ENCODE measurements around the gene AHI1.

AHI1 gene

DNA sequence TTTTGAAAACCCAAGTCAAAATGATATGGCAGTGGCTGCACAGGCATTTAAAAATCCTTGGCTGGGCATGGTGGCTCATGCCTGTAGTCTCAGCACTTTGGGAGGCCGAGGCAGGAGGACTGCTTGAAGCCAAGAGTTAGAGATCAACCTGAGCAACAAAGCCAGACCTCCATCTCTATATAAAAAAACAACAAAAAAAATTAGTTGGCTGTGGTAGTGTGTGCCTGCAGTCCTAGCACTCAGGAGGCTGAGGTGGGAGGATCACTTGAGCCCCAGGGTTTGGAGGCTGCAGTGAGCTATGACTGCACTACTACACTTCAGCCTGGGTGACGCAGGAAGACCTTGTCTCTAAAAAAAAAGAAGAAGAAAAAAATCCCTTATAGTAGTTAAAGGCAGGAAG, 173.6 kb downstream of the AHI1 start:
- H3K27ac ChIP-seq (ENCODE audit: low read depth in 2 of 2, low read length in 2 of 2): no peak overlapping the region
- H3K4me3 ChIP-seq (ENCODE audit: low read length in 2 of 2): no peak overlapping the region
- H3K27me3 ChIP-seq (ENCODE audit: control insufficient read depth in 2 of 2, insufficient read depth in 2 of 2, low read length in 2 of 2): no peaks in the 10 kb centered on the region
- peaks cover 0 to 3% of the 10 kb centered on the region in 2 donors for H3K4me1 ChIP-seq (ENCODE audit: control insufficient read depth in 2 of 2, insufficient read depth in 2 of 2, low read length in 2 of 2)
- H3K9me3 ChIP-seq (ENCODE audit: control insufficient read depth in 2 of 2, low read length in 2 of 2): no peaks in the 10 kb centered on the region
- H3K9ac ChIP-seq (ENCODE audit: low read depth in 1 of 2, low read length in 2 of 2): no peak overlapping the region
- H3K36me3 ChIP-seq (ENCODE audit: control insufficient read depth in 2 of 2, insufficient read depth in 2 of 2, low read length in 2 of 2): no peaks in the 10 kb centered on the region

DNA sequence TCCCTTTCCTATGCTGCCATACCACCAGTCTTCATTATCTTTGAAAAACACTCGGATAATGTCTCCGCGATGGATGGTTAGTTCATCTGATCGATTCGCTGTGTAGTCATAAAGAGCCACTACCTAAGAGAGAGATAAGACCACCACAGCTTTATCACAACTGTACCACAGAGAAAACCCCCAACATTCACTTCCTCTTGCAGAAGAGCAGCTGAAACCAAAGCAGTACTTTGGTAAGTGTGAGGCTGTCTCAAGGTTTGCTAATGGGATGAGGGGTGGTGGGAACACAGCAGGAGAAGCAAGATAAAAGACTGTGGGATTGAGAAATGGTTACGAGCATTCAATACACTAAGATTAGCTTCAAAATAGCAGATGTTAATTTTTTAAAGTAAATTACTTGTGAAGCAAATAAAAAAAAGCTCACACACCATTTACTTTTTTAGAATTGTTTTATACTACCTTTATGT, 174.3 kb downstream of the AHI1 start:
- Histone ChIP-seq H3K36me3 (ENCODE audit: control insufficient read depth in 2 of 2, insufficient read depth in 2 of 2, low read length in 2 of 2) (no peaks in the 10 kb centered on the region), H3K9me3 (ENCODE audit: control insufficient read depth in 2 of 2, low read length in 2 of 2) (no peaks in the 10 kb centered on the region), H3K27ac (ENCODE audit: low read depth in 2 of 2, low read length in 2 of 2) (no peak overlapping the region), H3K9ac (ENCODE audit: low read depth in 1 of 2, low read length in 2 of 2) (no peak overlapping the region), H3K4me1 (ENCODE audit: control insufficient read depth in 2 of 2, insufficient read depth in 2 of 2, low read length in 2 of 2) (peaks cover 0 to 3% of the 10 kb centered on the region in 2 donors), H3K4me3 (ENCODE audit: low read length in 2 of 2) (no peak overlapping the region), H3K27me3 (ENCODE audit: control insufficient read depth in 2 of 2, insufficient read depth in 2 of 2, low read length in 2 of 2) (no peaks in the 10 kb centered on the region)

DNA sequence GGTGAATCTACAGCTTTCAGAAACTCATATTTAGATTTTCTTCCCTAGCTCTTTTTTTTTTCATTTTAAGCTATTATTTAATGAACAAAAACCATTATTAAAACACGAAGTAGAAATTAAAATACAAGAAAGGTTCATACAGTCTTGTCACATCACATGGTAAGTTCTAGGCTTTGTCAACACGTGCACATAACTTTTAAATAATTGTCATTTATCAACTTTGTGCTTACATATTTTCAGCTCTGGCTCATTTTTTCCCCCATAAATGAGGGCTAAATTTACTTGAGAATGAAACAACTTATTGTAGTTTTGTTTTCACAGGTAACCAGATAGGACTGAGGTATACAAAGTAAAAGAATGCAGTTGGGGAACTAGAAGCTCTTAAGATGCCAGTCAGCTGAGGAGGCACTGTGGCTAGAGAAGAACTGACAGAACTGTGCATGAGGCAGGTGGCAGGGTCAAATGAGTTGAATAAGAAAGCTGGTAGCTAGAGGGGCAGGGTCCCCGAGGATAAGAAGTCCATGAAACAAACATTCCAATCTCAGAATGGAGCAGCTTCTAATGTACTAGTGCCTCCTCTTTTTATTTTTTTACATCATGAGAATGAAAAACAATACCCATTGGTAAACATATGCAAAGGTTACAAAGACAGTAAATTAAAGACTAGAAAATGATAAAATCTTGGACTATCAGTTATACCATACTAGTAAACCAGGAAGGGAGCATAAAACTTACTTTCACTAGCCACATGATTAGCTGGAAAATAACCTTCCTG, 174.9 kb downstream of the AHI1 start:
- no peak overlapping the region for H3K27ac ChIP-seq (ENCODE audit: low read depth in 2 of 2, low read length in 2 of 2)
- H3K27me3 ChIP-seq (ENCODE audit: control insufficient read depth in 2 of 2, insufficient read depth in 2 of 2, low read length in 2 of 2): no peaks in the 10 kb centered on the region
- peaks cover 0 to 3% of the 10 kb centered on the region in 2 donors for H3K4me1 ChIP-seq (ENCODE audit: control insufficient read depth in 2 of 2, insufficient read depth in 2 of 2, low read length in 2 of 2)
- H3K4me3 ChIP-seq (ENCODE audit: low read length in 2 of 2): no peak overlapping the region
- no peak overlapping the region for H3K9ac ChIP-seq (ENCODE audit: low read depth in 1 of 2, low read length in 2 of 2)
- no peaks in the 10 kb centered on the region for H3K36me3 ChIP-seq (ENCODE audit: control insufficient read depth in 2 of 2, insufficient read depth in 2 of 2, low read length in 2 of 2)
- H3K9me3 ChIP-seq (ENCODE audit: control insufficient read depth in 2 of 2, low read length in 2 of 2): no peaks in the 10 kb centered on the region

DNA sequence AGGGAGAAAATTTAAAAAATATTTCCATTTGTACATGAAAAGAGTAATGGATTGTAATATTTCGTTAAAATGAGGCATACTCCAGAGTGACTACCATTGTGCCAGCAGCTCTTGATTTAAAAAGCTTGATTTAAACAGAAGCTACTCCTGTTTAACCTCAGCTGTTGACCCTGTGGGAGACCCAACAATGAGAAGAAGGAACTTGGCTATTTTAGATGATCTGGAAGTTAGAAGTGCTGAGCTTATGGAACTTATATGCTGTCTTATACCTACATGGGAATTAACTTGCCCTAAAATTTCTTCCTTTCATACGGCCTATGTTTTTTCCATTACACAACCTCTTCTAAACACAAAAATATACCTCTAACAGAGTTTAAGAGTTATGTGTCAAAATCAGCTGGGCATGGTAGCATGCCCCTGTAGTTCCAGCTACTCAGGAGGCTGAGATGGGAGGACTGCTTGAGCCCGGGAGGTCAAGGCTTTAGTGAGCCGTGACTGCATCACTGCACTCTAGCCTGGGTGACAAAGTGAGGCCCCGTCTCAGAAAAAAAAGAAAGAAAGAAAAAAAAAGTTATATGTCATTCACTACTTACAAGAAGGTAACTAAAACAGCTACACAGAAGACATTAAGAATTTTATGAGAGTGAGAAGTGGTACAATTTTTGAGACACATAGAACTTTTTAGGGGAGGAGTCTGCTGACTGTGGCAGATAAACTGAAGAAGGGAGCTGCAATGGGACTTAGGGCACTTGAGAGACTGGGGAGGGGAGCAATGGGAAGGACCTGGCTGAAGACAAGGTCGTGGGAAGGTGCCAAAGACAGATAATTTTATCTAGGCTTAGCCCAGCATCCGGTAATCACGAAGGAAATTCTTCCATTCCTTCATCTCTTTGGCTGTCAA, 176.6 kb downstream of the AHI1 start:
- H3K27me3 ChIP-seq (ENCODE audit: control insufficient read depth in 2 of 2, insufficient read depth in 2 of 2, low read length in 2 of 2): no peaks in the 10 kb centered on the region
- no peak overlapping the region for H3K4me3 ChIP-seq (ENCODE audit: low read length in 2 of 2)
- peaks cover 0 to 3% of the 10 kb centered on the region in 2 donors for H3K4me1 ChIP-seq (ENCODE audit: control insufficient read depth in 2 of 2, insufficient read depth in 2 of 2, low read length in 2 of 2)
- no peaks in the 10 kb centered on the region for H3K9me3 ChIP-seq (ENCODE audit: control insufficient read depth in 2 of 2, low read length in 2 of 2)
- no peaks in the 10 kb centered on the region for H3K36me3 ChIP-seq (ENCODE audit: control insufficient read depth in 2 of 2, insufficient read depth in 2 of 2, low read length in 2 of 2)
- no peak overlapping the region for H3K27ac ChIP-seq (ENCODE audit: low read depth in 2 of 2, low read length in 2 of 2)
- H3K9ac ChIP-seq (ENCODE audit: low read depth in 1 of 2, low read length in 2 of 2): no peak overlapping the region

DNA sequence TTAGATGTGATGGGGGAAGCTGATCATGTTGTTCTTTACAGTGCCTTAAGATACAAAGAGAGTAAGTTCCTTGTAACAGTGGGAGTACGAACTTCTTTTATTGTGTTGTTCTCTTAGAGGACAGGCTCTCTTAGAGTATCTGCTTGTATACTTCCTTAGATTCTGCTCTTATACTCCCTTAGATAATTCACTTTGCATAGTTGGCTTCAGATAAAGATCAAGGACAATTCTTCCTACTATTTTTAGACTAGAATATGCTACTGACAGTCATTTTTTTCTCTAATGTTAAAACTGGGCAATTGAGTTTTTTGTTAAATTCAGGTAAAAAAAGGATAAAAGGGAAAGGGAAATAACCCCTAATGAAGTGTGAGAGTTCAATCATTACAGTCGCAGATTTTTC, 177.7 kb downstream of the AHI1 start:
- H3K4me3 ChIP-seq (ENCODE audit: low read length in 2 of 2): no peak overlapping the region

DNA sequence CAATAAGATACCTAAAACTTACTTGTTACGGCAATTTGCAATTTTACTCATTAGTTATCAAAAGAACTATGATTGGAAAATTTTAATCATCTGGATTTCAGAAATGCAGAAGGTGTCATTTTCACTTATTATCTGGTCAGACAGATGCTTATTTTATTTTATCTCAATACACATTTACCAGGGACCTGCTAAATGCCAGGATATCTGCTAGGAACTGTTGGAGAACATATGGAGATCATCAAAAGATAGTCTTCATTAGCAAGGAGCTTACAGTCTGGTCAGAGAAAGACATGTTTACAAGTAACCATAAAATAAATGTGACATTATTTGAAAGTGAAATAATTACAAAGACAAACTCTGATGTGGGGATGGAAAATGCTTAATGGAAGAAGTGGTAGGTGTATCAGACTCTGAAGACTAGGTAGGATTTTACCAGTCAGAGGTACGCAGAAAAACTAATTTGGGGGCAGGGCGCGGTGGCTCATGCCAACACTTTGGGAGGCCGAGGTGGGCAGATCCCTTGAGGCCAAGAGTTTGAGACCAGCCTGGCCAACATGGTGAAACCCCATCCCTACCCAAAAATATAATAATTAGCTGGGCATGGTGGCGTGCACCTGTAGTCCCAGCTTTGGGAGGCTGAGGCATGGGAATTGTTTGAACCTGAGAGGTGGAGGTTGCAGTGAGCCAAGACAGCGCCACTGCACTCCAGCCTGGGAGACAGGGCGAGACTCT, 178.6 kb downstream of the AHI1 start:
- Histone ChIP-seq H3K4me3 (ENCODE audit: low read length in 2 of 2) (no peak overlapping the region), H3K9ac (ENCODE audit: low read depth in 1 of 2, low read length in 2 of 2) (no peak overlapping the region), H3K9me3 (ENCODE audit: control insufficient read depth in 2 of 2, low read length in 2 of 2) (no peaks in the 10 kb centered on the region), H3K4me1 (ENCODE audit: control insufficient read depth in 2 of 2, insufficient read depth in 2 of 2, low read length in 2 of 2) (no peaks in the 10 kb centered on the region), H3K27ac (ENCODE audit: low read depth in 2 of 2, low read length in 2 of 2) (no peak overlapping the region), H3K36me3 (ENCODE audit: control insufficient read depth in 2 of 2, insufficient read depth in 2 of 2, low read length in 2 of 2) (peaks cover 0 to 4% of the 10 kb centered on the region in 2 donors), H3K27me3 (ENCODE audit: control insufficient read depth in 2 of 2, insufficient read depth in 2 of 2, low read length in 2 of 2) (no peaks in the 10 kb centered on the region)

More for the DNA sequence above, 177.7 kb downstream of the AHI1 start:
- Histone ChIP-seq H3K36me3 (ENCODE audit: control insufficient read depth in 2 of 2, insufficient read depth in 2 of 2, low read length in 2 of 2) (peaks cover 0 to 4% of the 10 kb centered on the region in 2 donors), H3K9me3 (ENCODE audit: control insufficient read depth in 2 of 2, low read length in 2 of 2) (no peaks in the 10 kb centered on the region), H3K4me1 (ENCODE audit: control insufficient read depth in 2 of 2, insufficient read depth in 2 of 2, low read length in 2 of 2) (no peaks in the 10 kb centered on the region), H3K27ac (ENCODE audit: low read depth in 2 of 2, low read length in 2 of 2) (no peak overlapping the region), H3K27me3 (ENCODE audit: control insufficient read depth in 2 of 2, insufficient read depth in 2 of 2, low read length in 2 of 2) (no peaks in the 10 kb centered on the region), H3K9ac (ENCODE audit: low read depth in 1 of 2, low read length in 2 of 2) (no peak overlapping the region)

DNA sequence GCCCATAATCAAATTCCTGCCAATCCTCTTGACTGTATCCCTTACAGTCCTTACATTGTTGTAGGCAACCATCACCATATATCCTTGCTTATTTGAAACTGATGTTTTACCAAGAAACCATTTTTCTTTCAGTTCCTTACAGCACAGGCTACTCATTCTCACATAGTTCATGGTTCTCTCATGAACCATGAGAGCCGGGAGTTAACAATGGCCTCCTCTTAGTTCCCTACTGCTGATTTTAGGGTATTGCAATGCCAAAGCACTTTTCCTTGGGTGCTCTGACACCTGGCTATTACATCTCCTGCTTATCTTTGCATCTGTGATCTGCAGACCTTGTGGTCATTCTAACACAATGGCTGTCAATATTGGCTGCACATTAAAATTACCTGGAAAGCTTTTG, 183.0 kb downstream of the AHI1 start:
- Histone ChIP-seq H3K36me3 (ENCODE audit: control insufficient read depth in 2 of 2, insufficient read depth in 2 of 2, low read length in 2 of 2) (peaks cover 0 to 4% of the 10 kb centered on the region in 2 donors), H3K9ac (ENCODE audit: low read depth in 1 of 2, low read length in 2 of 2) (no peak overlapping the region), H3K9me3 (ENCODE audit: control insufficient read depth in 2 of 2, low read length in 2 of 2) (no peaks in the 10 kb centered on the region), H3K27me3 (ENCODE audit: control insufficient read depth in 2 of 2, insufficient read depth in 2 of 2, low read length in 2 of 2) (no peaks in the 10 kb centered on the region), H3K27ac (ENCODE audit: low read depth in 2 of 2, low read length in 2 of 2) (no peak overlapping the region), H3K4me3 (ENCODE audit: low read length in 2 of 2) (no peak overlapping the region), H3K4me1 (ENCODE audit: control insufficient read depth in 2 of 2, insufficient read depth in 2 of 2, low read length in 2 of 2) (no peaks in the 10 kb centered on the region)

DNA sequence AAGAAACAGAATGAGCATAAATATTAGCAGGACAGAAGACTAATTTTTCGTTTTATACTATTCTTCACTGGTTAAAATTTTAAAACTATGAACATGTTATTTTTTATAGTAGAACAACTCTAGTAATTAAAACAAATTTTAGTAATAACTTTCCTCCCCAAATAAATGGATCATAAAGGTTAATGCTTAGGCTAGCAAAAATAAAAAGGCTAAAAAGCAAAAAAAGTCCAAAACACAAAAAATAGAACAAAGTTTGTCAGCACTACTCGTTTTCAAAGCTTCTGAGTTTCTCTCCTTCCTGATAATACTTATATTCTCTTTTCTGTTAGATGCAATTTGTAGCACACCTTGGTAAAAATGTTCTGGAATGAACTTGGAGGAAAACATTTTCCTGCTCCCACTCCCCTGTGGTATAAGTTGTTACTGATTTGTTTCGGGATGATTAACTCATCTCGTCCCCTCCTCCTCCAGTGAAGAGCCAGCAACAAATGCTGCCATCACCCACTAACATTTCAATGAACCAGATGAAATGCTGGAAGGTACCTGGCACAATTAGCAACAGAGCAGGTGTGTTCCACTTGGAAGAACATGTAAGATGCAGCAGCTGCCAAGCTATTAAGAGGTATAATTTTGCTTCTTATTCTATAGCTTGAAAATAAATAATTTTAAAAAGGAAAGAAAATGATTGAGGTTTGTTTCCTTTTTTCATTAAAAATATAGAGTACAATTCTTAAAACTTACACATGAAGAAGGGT, 185.9 kb downstream of the AHI1 start:
- Histone ChIP-seq H3K9me3 (ENCODE audit: control insufficient read depth in 2 of 2, low read length in 2 of 2) (no peaks in the 10 kb centered on the region), H3K36me3 (ENCODE audit: control insufficient read depth in 2 of 2, insufficient read depth in 2 of 2, low read length in 2 of 2) (peaks cover 0 to 4% of the 10 kb centered on the region in 2 donors), H3K27me3 (ENCODE audit: control insufficient read depth in 2 of 2, insufficient read depth in 2 of 2, low read length in 2 of 2) (no peaks in the 10 kb centered on the region), H3K27ac (ENCODE audit: low read depth in 2 of 2, low read length in 2 of 2) (no peak overlapping the region), H3K4me1 (ENCODE audit: control insufficient read depth in 2 of 2, insufficient read depth in 2 of 2, low read length in 2 of 2) (no peaks in the 10 kb centered on the region), H3K9ac (ENCODE audit: low read depth in 1 of 2, low read length in 2 of 2) (no peak overlapping the region), H3K4me3 (ENCODE audit: low read length in 2 of 2) (no peak overlapping the region)

DNA sequence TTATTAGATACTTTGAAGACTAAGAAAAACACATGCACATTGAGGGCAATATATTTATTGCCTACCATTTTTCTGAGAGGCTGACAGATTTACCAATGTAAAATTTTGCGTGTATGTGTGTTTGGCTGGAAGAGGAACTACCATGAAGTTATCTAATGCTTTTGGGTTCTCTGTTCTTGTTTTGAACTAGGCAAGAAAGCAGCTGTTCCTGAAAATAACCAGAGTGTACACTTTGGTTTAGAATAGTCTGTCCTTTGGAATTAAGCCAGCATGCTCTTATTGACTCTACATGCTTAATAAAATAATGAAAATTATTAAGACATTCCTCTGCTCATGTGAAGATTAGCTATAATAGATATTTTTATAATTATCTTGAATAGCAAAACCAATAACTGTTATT, 187.2 kb downstream of the AHI1 start:
- Histone ChIP-seq H3K27me3 (ENCODE audit: control insufficient read depth in 2 of 2, insufficient read depth in 2 of 2, low read length in 2 of 2) (no peaks in the 10 kb centered on the region), H3K9ac (ENCODE audit: low read depth in 1 of 2, low read length in 2 of 2) (no peak overlapping the region), H3K4me1 (ENCODE audit: control insufficient read depth in 2 of 2, insufficient read depth in 2 of 2, low read length in 2 of 2) (no peaks in the 10 kb centered on the region), H3K9me3 (ENCODE audit: control insufficient read depth in 2 of 2, low read length in 2 of 2) (no peaks in the 10 kb centered on the region), H3K4me3 (ENCODE audit: low read length in 2 of 2) (no peak overlapping the region), H3K36me3 (ENCODE audit: control insufficient read depth in 2 of 2, insufficient read depth in 2 of 2, low read length in 2 of 2) (peaks cover 0 to 3% of the 10 kb centered on the region in 2 donors), H3K27ac (ENCODE audit: low read depth in 2 of 2, low read length in 2 of 2) (no peak overlapping the region)
